NK-92 (cell line): ENCODE measurements around the gene DBH.

Experiments used
- DNase-seq: peaks from one replicate; lab custom pipeline; 2025; ENCODE audit not compliant: unreplicated experiment; lab: John Stamatoyannopoulos, UW

The DBH gene

DNA sequence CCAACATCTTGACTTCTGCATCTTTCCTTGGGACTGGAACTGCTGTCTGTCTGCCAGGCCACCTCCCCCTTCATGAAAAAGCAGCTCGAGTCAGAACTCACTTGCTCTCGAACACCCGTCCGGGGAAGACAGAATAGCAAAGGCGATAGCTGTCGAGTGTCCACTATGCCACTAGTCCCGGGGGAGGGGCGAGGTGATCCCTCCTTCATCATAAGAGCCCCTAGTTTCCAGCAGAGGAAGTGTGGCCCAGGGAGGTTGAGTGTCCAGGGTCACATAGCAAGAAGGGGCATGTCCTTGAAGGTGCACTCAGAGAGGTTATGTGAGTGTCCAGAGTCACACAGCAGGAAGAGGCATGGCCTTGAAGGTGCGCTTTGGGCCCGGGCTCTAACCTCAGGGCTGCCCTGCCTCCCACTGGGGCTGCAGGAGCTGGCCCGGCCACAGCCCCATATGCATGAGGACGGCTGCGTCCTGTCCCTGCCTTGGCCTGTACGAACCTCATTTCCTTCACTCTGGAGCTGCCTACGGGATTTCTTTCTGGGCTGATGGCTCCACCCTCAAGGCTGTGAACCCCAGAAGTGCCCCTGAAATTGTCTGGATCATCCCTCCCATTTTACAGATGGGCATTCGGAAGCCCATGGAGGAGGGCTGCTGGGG, 6.7 kb downstream of the DBH start:
- no peak for DNase-seq

DNA sequence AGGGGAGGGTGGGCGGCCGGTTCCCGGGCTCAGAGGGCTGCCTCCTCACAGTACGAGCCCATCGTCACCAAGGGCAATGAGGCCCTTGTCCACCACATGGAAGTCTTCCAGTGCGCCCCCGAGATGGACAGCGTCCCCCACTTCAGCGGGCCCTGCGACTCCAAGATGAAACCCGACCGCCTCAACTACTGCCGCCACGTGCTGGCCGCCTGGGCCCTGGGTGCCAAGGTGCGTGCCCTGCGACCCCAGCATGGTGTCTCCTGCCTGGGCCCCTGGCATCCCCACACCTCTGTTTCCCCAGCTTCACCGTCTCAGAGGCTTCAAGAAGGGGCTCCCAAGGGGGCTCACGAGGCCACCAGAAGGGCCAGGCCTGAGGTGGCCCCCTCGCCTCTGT, 7.2 kb downstream of the DBH start:
- no peak for DNase-seq

DNA sequence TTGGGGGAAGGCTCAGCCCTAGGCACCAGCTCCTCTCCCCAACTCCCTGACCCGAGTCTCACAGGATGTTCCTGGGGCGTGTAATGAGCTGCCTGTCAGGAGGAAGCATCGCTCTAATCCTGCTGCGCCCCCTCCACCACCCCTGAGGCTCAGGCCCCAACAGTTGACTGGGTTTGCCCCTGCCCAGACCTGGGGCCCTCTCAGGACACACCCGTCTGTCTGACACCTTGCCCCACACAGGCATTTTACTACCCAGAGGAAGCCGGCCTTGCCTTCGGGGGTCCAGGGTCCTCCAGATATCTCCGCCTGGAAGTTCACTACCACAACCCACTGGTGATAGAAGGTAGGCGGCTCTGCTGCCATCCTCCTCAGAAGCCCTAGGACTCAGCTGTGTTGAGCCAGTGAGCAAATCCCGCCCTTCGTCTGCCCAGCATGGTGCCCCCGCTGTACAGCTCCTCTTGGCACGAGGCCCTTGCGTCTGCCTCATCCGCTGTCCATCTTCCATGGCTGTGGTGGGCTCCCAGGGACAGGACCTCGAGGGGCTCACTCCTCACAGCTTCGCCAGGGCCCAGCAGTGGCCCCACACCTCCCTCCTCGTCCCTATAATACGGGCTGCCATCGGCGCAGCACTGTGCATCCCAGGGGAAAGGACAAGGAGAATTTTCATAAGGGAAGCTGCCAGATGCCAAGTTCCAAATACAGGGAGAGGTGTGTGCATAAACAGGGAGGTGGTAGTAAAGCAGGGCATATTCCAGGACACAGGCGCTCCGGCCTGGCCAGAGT, 8.0 kb downstream of the DBH start:
- no peak for DNase-seq

DNA sequence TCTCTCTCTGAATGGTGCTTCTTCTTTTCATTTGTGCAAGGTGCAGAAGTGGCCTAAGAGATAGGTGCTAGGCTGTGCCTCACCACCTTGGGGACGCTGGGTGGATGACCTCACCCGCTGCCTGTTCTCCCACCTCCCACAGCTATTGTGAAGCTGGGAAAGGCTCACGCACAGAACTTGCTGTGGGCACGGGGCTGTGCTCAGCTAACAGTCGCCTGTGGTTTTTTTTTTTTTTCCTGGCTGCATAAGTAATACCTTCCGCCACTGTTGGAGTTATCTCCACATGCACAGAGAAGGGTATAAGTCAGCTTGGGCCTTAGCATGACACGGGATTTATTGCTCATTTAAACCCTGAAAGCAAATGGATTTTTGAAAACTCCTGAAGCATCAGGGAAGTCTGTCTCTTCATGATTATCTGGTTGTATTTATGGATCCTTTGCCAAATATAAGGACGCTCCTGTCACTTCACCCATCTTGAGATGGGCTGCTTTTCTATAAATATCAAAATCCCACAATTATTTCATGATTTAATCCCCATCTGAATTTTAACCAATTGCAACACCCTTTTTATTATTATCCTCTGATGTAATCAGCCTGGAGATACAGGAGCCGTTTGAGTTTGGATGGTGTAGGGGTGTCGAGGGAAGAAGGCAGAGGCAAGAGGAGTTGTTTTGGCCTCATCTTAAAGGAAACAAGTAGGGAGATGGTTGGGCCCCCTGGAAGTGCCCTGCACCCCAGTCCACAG, 9.0 kb downstream of the DBH start:
- no peak for DNase-seq

DNA sequence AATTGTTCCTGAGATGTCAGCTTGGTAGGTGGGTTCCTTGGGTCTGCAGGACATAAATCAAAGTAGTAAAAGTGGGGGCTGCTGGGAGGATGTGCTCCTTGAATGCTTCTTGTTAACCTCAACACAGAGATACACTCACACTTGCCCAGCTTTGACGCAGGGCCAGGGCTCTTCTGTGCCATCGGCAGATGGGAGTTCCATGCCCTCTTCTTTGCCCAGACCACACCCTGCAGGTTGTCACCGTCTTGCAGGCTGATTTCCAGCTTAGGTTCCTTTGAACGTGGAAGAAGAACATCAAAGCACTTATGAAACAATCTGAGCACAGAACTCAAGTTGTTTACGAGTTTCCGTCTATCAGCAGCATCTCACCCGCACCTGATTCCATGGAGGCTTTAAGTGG, 11.0 kb downstream of the DBH start:
- DNase-seq = no peak

GRCh38 chr9:133647765-133648469, 11.8 kb downstream of the DBH start:
- no peak for DNase-seq

GRCh38 chr9:133649194-133649593, 13.0 kb downstream of the DBH start:
- no peak for DNase-seq

DNA sequence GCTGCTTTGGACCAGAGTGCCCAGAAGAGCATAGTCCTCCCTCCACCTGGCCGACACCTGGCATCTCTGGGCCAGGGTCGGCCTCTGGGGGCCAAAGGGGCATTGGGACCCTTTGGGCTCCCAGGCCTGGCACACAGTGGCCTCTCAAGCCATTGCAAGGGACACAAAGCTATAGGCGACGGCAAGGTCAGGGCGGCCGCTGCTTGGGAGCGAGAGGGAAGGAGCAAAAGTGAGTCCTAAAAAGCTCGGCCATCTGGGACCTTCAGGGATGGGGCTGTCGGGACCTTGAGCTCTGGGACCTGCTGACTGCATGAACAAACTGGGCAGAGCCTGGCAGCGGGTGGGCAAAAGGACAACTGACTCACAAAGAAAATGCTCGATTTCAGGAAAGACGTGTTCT, 13.9 kb downstream of the DBH start:
- DNase-seq = no peak

DNA sequence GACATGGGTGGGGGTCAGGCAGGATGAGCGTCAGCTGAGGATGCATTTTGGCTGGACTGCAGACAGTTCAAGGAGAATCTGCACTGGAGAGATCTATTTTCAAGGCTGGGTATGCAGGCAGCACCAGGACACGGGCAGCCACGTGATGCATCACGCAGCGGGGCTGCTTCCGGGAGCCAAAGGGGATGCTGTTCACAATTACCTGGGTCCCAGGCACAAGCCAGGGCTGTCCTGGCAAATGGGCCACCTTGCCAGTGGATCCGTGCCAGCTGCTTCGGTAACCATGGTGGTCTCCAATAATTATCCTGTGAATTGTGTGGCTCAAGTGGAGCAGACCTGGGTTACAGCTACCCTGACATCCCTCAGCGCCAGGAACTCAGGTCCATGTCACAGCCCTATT, 17.5 kb downstream of the DBH start:
- no peak for DNase-seq

DNA sequence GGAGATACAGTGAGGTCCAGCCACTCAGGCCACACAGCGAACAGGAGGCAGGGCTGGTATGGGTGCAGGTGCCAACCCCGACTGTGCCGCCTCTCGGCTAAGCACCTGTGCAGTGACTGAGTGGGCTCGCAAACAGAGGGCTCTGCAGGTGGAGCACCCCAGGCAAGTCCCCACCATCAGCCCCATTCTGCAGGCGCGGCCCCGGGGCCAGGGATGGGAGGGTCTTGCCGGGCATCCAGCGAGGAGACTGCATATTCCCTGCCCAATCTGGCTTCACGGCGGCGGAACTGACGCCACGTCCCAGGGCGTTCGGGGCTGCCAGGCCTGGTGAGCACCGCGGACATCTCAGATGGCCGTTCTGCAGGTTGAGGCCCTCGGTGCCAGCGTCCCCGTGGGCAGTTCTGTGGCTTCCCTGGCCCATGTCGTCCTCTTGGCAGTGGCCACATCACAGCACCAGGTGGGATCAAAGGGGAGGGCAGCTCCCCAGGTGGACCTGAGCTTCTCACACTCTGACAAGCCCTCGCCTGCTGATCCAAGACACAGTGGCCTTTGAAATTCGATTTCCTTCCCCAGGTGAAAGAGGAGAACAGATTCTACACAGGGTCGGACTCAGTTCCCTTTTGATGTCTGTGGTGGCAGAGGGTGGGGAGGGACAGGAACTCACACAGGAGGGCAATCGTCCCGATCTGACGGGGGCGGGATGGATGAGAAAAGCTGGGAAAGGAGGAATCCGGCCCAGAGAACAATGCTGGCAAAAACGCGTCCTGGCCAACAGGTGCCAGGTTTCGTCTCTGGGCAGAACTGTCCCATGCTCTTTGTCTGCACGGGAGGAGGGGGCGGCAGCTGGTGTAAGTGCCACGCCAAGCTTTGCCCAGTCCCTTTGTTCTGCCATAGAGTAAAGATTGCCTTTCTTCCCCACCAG, 18.8 kb downstream of the DBH start:
- DNase-seq = no peak

DNA sequence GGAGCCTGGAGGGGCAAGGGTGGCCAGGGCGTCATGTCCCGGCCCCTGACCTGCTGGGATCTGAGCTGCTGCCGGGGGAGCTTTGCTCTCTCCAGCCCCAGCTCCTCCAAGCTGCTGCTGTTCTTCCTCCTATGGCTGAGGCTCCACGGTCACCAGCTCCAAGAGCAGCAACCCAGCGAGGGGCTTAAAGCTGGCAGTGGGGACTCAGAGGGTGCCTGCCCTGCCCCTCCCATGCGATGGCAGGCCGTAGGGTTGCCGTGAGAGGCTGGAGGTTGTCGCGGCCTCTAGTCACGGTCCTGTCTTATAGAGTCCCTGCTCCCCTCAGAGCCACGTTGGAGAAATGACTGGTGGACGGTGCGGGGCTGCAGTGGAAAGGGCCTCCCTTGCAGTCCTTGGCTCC, 19.5 kb downstream of the DBH start:
- DNase-seq = no peak

DNA sequence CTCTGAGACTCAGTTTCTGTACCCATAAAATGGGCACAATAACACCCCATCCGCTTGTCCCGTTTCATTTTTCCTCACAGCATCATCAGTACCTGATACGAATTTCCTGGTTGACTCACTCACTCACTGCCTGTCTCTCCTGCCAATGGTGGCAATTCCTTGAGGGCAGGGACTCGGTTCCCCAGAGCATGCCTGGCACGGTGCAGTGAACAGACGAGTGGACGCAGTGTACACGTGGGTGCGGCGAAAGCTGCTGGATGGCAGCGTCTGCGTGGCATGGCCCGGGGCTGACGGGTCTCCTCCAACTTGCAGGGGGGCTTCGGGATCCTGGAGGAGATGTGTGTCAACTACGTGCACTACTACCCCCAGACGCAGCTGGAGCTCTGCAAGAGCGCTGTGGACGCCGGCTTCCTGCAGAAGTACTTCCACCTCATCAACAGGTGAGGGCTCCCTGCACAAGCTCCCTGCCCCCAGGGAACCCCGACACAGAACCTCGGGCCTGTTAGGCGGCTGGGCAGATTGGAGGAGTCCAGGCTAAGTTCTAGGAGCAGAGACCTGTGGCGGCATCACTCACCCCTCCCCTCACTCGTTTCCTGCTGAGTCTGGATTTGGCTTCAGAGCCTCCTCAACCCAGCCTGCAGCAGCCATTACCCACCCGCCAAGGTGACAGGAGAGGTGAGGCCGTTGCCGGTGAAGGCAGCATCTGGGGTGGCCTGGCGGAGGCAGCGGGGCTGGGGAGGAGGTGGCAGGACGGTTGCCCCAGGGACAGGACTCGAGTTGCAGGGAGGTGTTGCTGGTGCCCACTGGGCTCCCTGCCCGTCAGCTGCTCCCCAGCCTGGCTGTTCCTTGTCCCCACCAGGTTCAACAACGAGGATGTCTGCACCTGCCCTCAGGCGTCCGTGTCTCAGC, 20.3 kb downstream of the DBH start:
- no peak for DNase-seq

DNA sequence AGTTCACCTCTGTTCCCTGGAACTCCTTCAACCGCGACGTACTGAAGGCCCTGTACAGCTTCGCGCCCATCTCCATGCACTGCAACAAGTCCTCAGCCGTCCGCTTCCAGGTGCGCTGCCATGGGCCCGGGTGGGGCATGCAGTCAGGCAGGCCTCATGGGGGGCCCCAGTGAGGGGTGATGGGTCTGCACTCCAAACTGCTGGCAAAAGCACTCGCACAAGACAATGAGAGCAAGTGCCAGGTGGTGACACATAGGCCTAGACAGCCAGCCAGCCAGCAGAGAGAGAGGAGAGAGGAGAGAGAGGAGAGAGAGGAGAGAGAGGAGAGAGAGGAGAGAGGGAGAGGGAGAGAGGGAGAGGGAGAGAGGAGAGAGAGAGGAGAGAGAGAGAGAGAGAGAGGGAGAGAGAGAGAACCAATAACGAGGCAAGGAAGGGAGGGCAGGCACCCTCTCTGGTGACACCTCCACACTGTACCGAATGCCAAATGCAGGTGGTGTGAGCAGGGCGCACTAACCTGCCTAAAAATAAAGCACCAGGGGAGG, 21.0 kb downstream of the DBH start:
- DNase-seq = no peak

DNA sequence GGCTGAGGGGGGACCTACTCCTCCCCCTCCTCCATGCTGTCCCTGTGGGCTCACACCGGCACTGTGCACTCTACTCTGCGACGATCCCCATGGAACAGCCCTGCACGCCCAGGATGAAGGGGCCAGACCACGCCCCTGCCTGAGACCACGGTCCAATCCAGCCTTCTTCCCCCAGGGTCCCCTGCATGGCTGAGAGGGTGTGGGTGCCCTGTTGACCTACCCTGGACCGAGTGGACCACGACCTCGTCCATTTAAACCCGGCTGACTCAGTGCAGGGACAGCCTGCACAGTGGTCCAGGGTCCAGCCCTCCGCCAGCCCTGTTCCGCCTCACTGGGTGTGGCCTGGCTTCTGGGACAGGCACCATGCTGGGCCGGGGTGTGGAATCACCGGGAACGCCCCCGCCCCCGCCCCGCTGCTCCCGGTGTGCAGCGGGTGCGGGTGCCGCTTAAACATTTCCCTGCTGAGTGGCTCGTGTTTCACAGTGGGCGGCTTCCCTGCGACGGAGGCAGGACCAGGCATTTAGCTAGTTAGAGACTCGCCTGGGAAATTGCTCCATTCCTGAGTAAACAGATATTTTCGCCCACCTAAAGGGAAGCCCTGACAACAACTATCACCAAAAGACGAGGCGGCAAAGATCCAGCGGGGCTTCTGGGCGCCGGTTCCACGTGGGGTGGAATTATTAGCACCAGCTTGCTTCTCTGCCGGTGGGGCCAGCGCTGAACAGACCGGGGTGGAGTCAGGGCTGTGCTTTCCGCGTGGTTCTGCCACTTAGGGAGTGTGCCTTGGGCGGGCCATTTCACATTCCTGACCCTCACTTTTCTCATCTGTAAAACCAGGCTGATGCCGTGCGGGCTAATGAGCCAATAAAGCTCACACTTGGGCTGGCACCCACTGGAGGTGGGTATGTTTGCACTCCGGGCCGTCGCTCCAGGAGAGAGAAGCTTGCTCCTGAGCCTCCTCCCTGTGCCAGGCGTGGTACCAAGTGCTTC, 22.6 kb downstream of the DBH start:
- no peak for DNase-seq

DNA sequence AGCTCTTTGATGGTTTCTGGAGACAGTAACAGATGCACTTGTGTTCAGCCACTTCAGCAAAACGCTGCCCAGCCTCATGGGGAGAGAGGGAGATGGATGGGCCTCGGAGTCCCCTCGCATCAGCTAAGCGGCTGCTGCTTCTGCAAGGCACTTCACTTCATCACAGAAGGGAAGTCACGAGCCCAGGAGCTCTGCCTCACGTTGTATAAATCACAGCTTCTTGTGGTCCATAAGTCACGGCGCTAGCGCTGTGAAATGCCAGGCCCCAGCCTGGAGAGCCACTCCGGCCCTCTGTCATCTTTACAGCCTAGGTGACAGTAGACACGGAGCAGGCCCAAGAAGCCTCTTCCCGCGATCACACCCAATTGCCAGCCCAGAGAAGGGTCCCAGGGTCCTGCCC, 23.4 kb downstream of the DBH start:
- no peak for DNase-seq

DNA sequence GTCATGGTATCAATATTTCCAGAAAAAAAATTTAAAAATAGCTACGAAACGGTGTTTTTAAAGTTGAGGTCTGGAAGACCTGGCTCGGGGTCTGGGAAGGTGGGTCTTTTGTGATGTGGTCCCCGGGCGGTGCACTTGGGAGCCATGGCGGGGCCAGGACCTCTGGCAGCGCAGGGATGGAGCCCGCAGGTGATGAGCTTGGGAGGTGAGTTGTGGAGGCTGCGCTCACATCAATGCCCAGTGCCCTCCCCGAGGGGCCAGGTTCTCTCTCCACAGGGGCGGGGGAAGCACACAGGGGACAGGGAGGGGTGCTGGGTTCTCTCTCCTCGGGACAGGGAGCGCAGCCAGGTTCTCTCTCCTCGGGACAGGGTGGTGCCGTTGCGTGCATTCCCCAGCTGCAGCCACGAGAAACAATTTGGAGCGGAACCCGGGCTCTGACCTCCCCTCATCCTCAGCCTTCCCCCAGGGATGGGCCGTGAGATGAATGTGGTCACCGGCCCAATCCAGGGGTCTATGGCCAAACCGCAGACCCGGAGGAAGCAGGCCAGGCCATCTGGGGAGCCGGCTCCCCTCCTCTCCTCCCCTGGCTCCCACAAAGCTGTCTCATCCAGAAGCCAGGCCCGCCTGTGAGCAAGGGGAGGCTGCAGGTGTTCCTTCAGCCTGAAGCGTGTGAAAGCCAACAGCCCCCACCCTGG, 25.8 kb downstream of the DBH start:
- no peak for DNase-seq
